Right lobe of liver (tissue), 6 donors: ENCODE measurements around the gene HOMER2. TPM values are rescaled to one million over a fixed set of nuclear protein-coding genes. Genes with fewer than 3 reads are reported as not detected.

Source experiments
- ATAC-seq, 4 donors: fragments of 200-7000 bp; cut with Tn5 transposase; one replicate each; pipeline ENCODE4 v1.9.1; 2020; ENCODE audit warnings: mild to moderate bottlenecking in 4 of 4, moderate library complexity in 4 of 4
- DNase-seq, 3 donors: peaks; one replicate each; pipeline ENCODE4 v3.0.0-alpha.2; 2020
- H3K27ac ChIP-seq, 3 donors: fragments of 200-600 bp; one replicate each; pipeline ENCODE4 v1.8.0; 2022
- H3K27me3 ChIP-seq, 2 donors: fragments of 200-600 bp; one replicate each; pipeline ENCODE4 v1.8.0; 2022
- H3K36me3 ChIP-seq, 4 donors: fragments of 200-600 bp; sonication (generic) in 1 of 4; one replicate each; pipeline versions ENCODE4 v1.5.1 to v1.8.0; 2017 to 2022; ENCODE audit warnings: control low read depth in 1 of 4
- H3K4me1 ChIP-seq, 4 donors: fragments of 200-600 bp; sonication (generic) in 1 of 4; one replicate each; pipeline versions ENCODE4 v1.5.1 to v1.8.0; 2017 to 2022; ENCODE audit warnings: control low read depth in 1 of 4
- H3K4me3 ChIP-seq, 3 donors: fragments of 200-600 bp; one replicate each; pipeline ENCODE4 v1.8.0; 2022
- H3K9me3 ChIP-seq, 4 donors: fragments of 200-600 bp; sonication (generic) in 1 of 4; one replicate each; pipeline versions ENCODE4 v1.5.1 to v1.8.0; 2017 to 2022; ENCODE audit warnings: control low read depth in 1 of 4
- CTCF ChIP-seq, 4 donors: fragments of 200-600 bp in 3 of 4; fragments of 450-650 bp in 1 of 4; IDR thresholded peaks; one replicate each; pipeline versions ENCODE4 v1.5.1 to v1.8.0; 2016 to 2022; ENCODE audit warnings: antibody characterized with exemption in 4 of 4, mild to moderate bottlenecking in 2 of 4
- POLR2A ChIP-seq: fragments of 450-650 bp; IDR thresholded peaks from one replicate; pipeline ENCODE4 v1.6.1; 2017; ENCODE audit warnings: antibody characterized with exemption, mild to moderate bottlenecking
- WGBS: methylation state at CpG from one replicate; pipeline ENCODE4 v1.1.6; 2018; ENCODE audit warnings: low coverage, low lambda C conversion rate; ENCODE audit not compliant: insufficient coverage; ENCODE audit errors: missing lambda C conversion rate; 5-methylcytosine and 5-hydroxymethylcytosine counted together
- intact Hi-C, 2 donors: fragments of 100-400 bp; cut with DNase I; formaldehyde crosslinking; loops; one replicate each; pipeline versions ENCODE4 v1.11.2 to v1.14.1; 2022
- total RNA-seq, 6 experiments: library from RNA; depleted of rRNA in 2 of 6; stranded (reverse); fragments of >200 nt in 2 of 6; fragmentation: NEBNext Ultra II Directional in 3 of 6; extraction: Animal tissue kit (Norgen Biotek cat#: 25700) in 3 of 6; gene quantifications; one replicate each; pipeline versions ENCODE4 v1.1.0 to v1.2.4, GENCODE V29; 2016 to 2023
- donor health status: DM: no; HTN: yes; CAD: no.
- donor health status: DM: no; HTN: no; CAD: no.
- donor health status: DM: no; HTN: no; CAD: no.
- donor health status: DM: no; HTN: yes; CAD: no.
- donor health status: DM: no; HTN: yes; CAD: no.

HOMER2 gene
- total RNA-seq, 6 experiments from 2014 or later: 16.8 to 66.2 (median 60.7) TPM

GRCh38 chr15:82904574-82904973 is 47.9 kb downstream of the HOMER2 start:
- no peak for DNase-seq

GRCh38 chr15:82903511-82903910 is 49.0 kb downstream of the HOMER2 start:
- H3K27ac ChIP-seq: no peak overlapping the region
- ATAC-seq (no peak), DNase-seq (no peak)
- H3K4me1 ChIP-seq: peaks cover 0 to 31% (median 12%) of the 10 kb centered on the region in 4 donors
- no peaks in the 10 kb centered on the region for H3K27me3 ChIP-seq
- no peak overlapping the region for H3K4me3 ChIP-seq
- intact Hi-C loops: no loop called here
- H3K36me3 ChIP-seq: no peaks in the 10 kb centered on the region
- WGBS: no CpG with 5 or more reads among the region's 16 CpGs
- TF ChIP-seq POLR2A (no peak), CTCF (IDR thresholded peaks at IDR 0.05) (no peak)
- no peaks in the 10 kb centered on the region for H3K9me3 ChIP-seq

More at GRCh38 chr15:82904574-82904973, 47.9 kb downstream of the HOMER2 start:
- Histone ChIP-seq H3K27me3 (no peaks in the 10 kb centered on the region), H3K4me3 (no peak overlapping the region), H3K4me1 (peaks cover 0 to 24% (median 12%) of the 10 kb centered on the region in 4 donors), H3K27ac (no peak overlapping the region), H3K36me3 (no peaks in the 10 kb centered on the region), H3K9me3 (no peaks in the 10 kb centered on the region)
- TF ChIP-seq CTCF (IDR thresholded peaks at IDR 0.05): no peak
- TF ChIP-seq POLR2A: no peak
- peak in 1 of 4 donors; percentile 25 for ATAC-seq
- intact Hi-C loops: no loop called here
- 84% methylated on average over 3 of the region's 3 CpGs for WGBS

- H3K27ac ChIP-seq: peak overlapping the region in 1 of 3 donors; percentile 42
- H3K4me1 ChIP-seq: peaks cover 0 to 40% (median 12%) of the 10 kb centered on the region in 4 donors
- H3K36me3 ChIP-seq: no peaks in the 10 kb centered on the region
- no peak overlapping the region for H3K4me3 ChIP-seq
- H3K9me3 ChIP-seq: no peaks in the 10 kb centered on the region
- no peak for TF ChIP-seq CTCF (IDR thresholded peaks at IDR 0.05)
- TF ChIP-seq POLR2A: no peak
- ATAC-seq: peak; percentile 61 to 78 (median 72)
- 32% methylated on average over 6 of the region's 6 CpGs for WGBS
- H3K27me3 ChIP-seq: no peaks in the 10 kb centered on the region
- intact Hi-C loops: no loop called here
- no peak for DNase-seq
Observed at GRCh38 chr15:82901114-82901805, 51.3 kb downstream of the HOMER2 start.

GRCh38 chr15:82900511-82901060 is 51.9 kb downstream of the HOMER2 start:
- intact Hi-C loops: no loop called here
- TF ChIP-seq POLR2A (no peak), CTCF (IDR thresholded peaks at IDR 0.05) (no peak)
- Histone ChIP-seq H3K9me3 (no peaks in the 10 kb centered on the region), H3K4me1 (peaks cover 0 to 40% (median 12%) of the 10 kb centered on the region in 4 donors), H3K27ac (peak overlapping the region in 1 of 3 donors; percentile 42), H3K4me3 (no peak overlapping the region), H3K27me3 (no peaks in the 10 kb centered on the region), H3K36me3 (no peaks in the 10 kb centered on the region)
- peak in 3 of 4 donors; percentile 21 to 29 (median 24) for ATAC-seq
- WGBS: no CpG with 5 or more reads among the region's 1 CpG
- no peak for DNase-seq
